Measurements from ENCODE around the gene CLCN5.

Gene CLCN5

GRCh38 chrX:49922291-49923241, at the start of gene CLCN5:
Gene CLCN5, plus strand, starts transcription at chrX:49922596. Its CDS starts 2,703 bp downstream, at chrX:49925299.
- peak; percentile 96 for DNase-seq

- DNase-seq = peak; percentile 40
These were observed 45.6 kb upstream of the CLCN5 start for GRCh38 chrX:49876750-49877149.

GRCh38 chrX:49877397-49878101, 44.8 kb upstream of the CLCN5 start:
- DNase-seq = no peak

- DNase-seq = no peak
These were observed 44.1 kb upstream of the CLCN5 start for GRCh38 chrX:49878128-49878833.

- peak; percentile 80 for DNase-seq
These were observed 43.4 kb upstream of the CLCN5 start, which contains the start of gene USP27X for GRCh38 chrX:49878834-49879655. Gene USP27X, plus strand, starts transcription at chrX:49879484. Its CDS starts 824 bp downstream, at chrX:49880308.

- DNase-seq = no peak
These were observed 42.6 kb upstream of the CLCN5 start for GRCh38 chrX:49879656-49880277.

GRCh38 chrX:49880668-49881067, 41.7 kb upstream of the CLCN5 start:
- DNase-seq = no peak

- DNase-seq = peak; percentile 48
These were observed 38.0 kb upstream of the CLCN5 start for GRCh38 chrX:49884290-49884862.

- no peak for DNase-seq
These were observed 29.9 kb upstream of the CLCN5 start for GRCh38 chrX:49892542-49892941.

GRCh38 chrX:49896951-49897350, 25.4 kb upstream of the CLCN5 start:
- DNase-seq = no peak

- no peak for DNase-seq
These were observed 21.3 kb upstream of the CLCN5 start for GRCh38 chrX:49901048-49901447.

- DNase-seq = peak; percentile 27
These were observed 12.1 kb upstream of the CLCN5 start for GRCh38 chrX:49910344-49910743.

- no peak for DNase-seq
These were observed 10.3 kb upstream of the CLCN5 start for GRCh38 chrX:49912086-49912485.

GRCh38 chrX:49912861-49913260, 9.5 kb upstream of the CLCN5 start:
- no peak for DNase-seq

GRCh38 chrX:49915361-49916222, 6.8 kb upstream of the CLCN5 start:
- DNase-seq = peak; percentile 53

GRCh38 chrX:49919617-49920016, 2.8 kb upstream of the CLCN5 start:
- DNase-seq = peak; percentile 33

GRCh38 chrX:49921109-49921508, 1.3 kb upstream of the CLCN5 start:
- no peak for DNase-seq

GRCh38 chrX:49925176-49925575, 2.8 kb downstream of the CLCN5 start:
- DNase-seq = no peak

GRCh38 chrX:49930039-49930438, 7.6 kb downstream of the CLCN5 start:
- no peak for DNase-seq

- no peak for DNase-seq
These were observed 10.4 kb downstream of the CLCN5 start for GRCh38 chrX:49932791-49933190.
